SKM-1 (cell line): Measurements from ENCODE around the gene RRP1B.
"Not testable (repeated sequence)": the region's sequence is repeated elsewhere in the genome, so short reads cannot be mapped to it uniquely, and the experiment has no call there.

Source experiments
- DNase-seq: peaks from one replicate; lab custom pipeline; 2025; ENCODE audit not compliant: unreplicated experiment; lab: John Stamatoyannopoulos, UW

Gene RRP1B

GRCh38 chr21:43640400-43640799 is 19.0 kb upstream of the RRP1B start:
- DNase-seq = no peak

- no peak for DNase-seq
These were observed 16.2 kb upstream of the RRP1B start for GRCh38 chr21:43643193-43643592.

- DNase-seq = no peak
These were observed 15.3 kb upstream of the RRP1B start for GRCh38 chr21:43644071-43644470.

GRCh38 chr21:43644609-43645008 is 14.8 kb upstream of the RRP1B start:
- no peak for DNase-seq

GRCh38 chr21:43645136-43645891 is 14.0 kb upstream of the RRP1B start:
- DNase-seq = peak; percentile 81

- DNase-seq = no peak
These were observed 13.4 kb upstream of the RRP1B start for GRCh38 chr21:43645976-43646375.

- peak; percentile 88 for DNase-seq
These were observed 12.7 kb upstream of the RRP1B start for GRCh38 chr21:43646550-43647260.

- DNase-seq = no peak
These were observed 11.2 kb upstream of the RRP1B start for GRCh38 chr21:43648171-43648570.

GRCh38 chr21:43651926-43652325 is 7.4 kb upstream of the RRP1B start:
- DNase-seq = not testable (repeated sequence)

GRCh38 chr21:43652616-43653015 is 6.7 kb upstream of the RRP1B start:
- no peak for DNase-seq

GRCh38 chr21:43653626-43654025 is 5.7 kb upstream of the RRP1B start:
- no peak for DNase-seq

GRCh38 chr21:43654806-43655489 is 4.4 kb upstream of the RRP1B start:
- DNase-seq = no peak

GRCh38 chr21:43657355-43658087 is 1.8 kb upstream of the RRP1B start:
- DNase-seq = no peak

GRCh38 chr21:43658088-43658741 is 1.1 kb upstream of the RRP1B start:
- DNase-seq = no peak

- DNase-seq = no peak
These were observed 608 bp upstream of the RRP1B start for GRCh38 chr21:43658769-43659135.

- DNase-seq = no peak
These were observed 2.9 kb downstream of the RRP1B start for GRCh38 chr21:43662286-43662685.

GRCh38 chr21:43663033-43663432 is 3.7 kb downstream of the RRP1B start:
- DNase-seq = no peak

- DNase-seq = no peak
These were observed 5.0 kb downstream of the RRP1B start for GRCh38 chr21:43664358-43664757.

GRCh38 chr21:43665879-43666278 is 6.5 kb downstream of the RRP1B start:
- no peak for DNase-seq

GRCh38 chr21:43667191-43667904 is 8.0 kb downstream of the RRP1B start:
- no peak for DNase-seq
